Prostate gland (tissue), 2 donors: ENCODE results near the gene TSPAN31. TPM values are rescaled to one million over a fixed set of nuclear protein-coding genes. Genes with fewer than 3 reads are reported as not detected.

Experiments
- DNase-seq: peaks from one replicate; pipeline ENCODE4 v3.0.0-alpha.2; 2019; ENCODE audit warnings: low spot score
- H3K27ac ChIP-seq, 2 donors: fragments of 200-600 bp; sonication (generic); 2 replicates each; pipeline ENCODE4 v1.5.1; 2017 to 2019
- H3K27me3 ChIP-seq: fragments of 200-600 bp; sonication (generic); replicated peaks from 2 replicates; pipeline ENCODE4 v1.5.1; 2019; ENCODE audit not compliant: insufficient read depth
- H3K36me3 ChIP-seq, 2 donors: fragments of 200-600 bp; sonication (generic); 1 replicate in 1 of 2; 2 replicates in 1 of 2; pipeline versions ENCODE4 v1.5.1 to v1.8.1; 2017 to 2019
- H3K4me1 ChIP-seq: fragments of 200-600 bp; sonication (generic); replicated peaks from 2 replicates; pipeline ENCODE4 v1.5.1; 2019
- H3K4me3 ChIP-seq, 2 donors: fragments of 200-600 bp; sonication (generic); 2 replicates each; pipeline ENCODE4 v1.5.1; 2017 to 2019
- H3K9me3 ChIP-seq: fragments of 200-600 bp; sonication (generic); 2 replicates; pipeline ENCODE4 v1.5.1; 2017
- CTCF ChIP-seq, 4 experiments: fragments of 200-600 bp in 2 of 4; fragments of 450-650 bp in 2 of 4; sonication (generic) in 2 of 4; IDR thresholded peaks; 1 replicate in 3 of 4; 2 replicates in 1 of 4; pipeline ENCODE4 v1.5.1; 2016 to 2019; ENCODE audit warnings: antibody characterized with exemption in 4 of 4, mild to moderate bottlenecking in 2 of 4, moderate library complexity in 2 of 4
- POLR2A ChIP-seq: fragments of 450-650 bp; IDR thresholded peaks from one replicate; pipeline ENCODE4 v1.6.1; 2016; ENCODE audit warnings: antibody characterized with exemption, mild to moderate bottlenecking
- POLR2AphosphoS5 ChIP-seq: sonication (generic); formaldehyde crosslinking; IDR thresholded peaks from one replicate; pipeline ENCODE4 v1.6.1; 2017; ENCODE audit warnings: antibody characterized with exemption
- WGBS: methylation state at CpG from one replicate; pipeline ENCODE4 v1.1.5; 2018; 5-methylcytosine and 5-hydroxymethylcytosine counted together
- intact Hi-C: fragments of 100-400 bp; cut with DNase I; formaldehyde crosslinking; loops from one replicate; pipeline ENCODE4 v1.14.2; 2022
- total RNA-seq, 2 donors: library from RNA; depleted of rRNA; stranded (reverse); fragments of >200 nt; gene quantifications; one replicate each; pipeline ENCODE4 v1.1.0, GENCODE V29; 2016

Gene TSPAN31
- total RNA-seq, 2 donors from 2014 or later: 40.4 to 127 TPM

- H3K4me1 ChIP-seq: peaks cover 22% of the 10 kb centered on the region
- DNase-seq: no peak
- intact Hi-C loops: no loop called here
- 74% methylated on average over 6 of the region's 6 CpGs for WGBS
- peaks cover 10% of the 10 kb centered on the region for H3K27me3 ChIP-seq
- no peaks in the 10 kb centered on the region for H3K36me3 ChIP-seq
- no peak overlapping the region for H3K27ac ChIP-seq
- TF ChIP-seq POLR2A (no peak), POLR2AphosphoS5 (no peak), CTCF (IDR thresholded peaks at IDR 0.05) (no peak)
- no peak overlapping the region for H3K4me3 ChIP-seq
- no peaks in the 10 kb centered on the region for H3K9me3 ChIP-seq
Measured at GRCh38 chr12:57733928-57734327, 10.9 kb upstream of the TSPAN31 start.

GRCh38 chr12:57734591-57734990 is 10.2 kb upstream of the TSPAN31 start:
- intact Hi-C loops: no loop called here
- Histone ChIP-seq H3K27me3 (peaks cover 10% of the 10 kb centered on the region), H3K4me3 (no peak overlapping the region), H3K36me3 (no peaks in the 10 kb centered on the region), H3K4me1 (peaks cover 22% of the 10 kb centered on the region), H3K9me3 (no peaks in the 10 kb centered on the region), H3K27ac (no peak overlapping the region)
- TF ChIP-seq CTCF (IDR thresholded peaks at IDR 0.05) (no peak), POLR2A (no peak), POLR2AphosphoS5 (no peak)
- WGBS: 72% methylated on average over 4 of the region's 4 CpGs
- no peak for DNase-seq

- 20% methylated on average over 8 of the region's 8 CpGs for WGBS
- Histone ChIP-seq H3K27me3 (peaks cover 10% of the 10 kb centered on the region), H3K36me3 (no peaks in the 10 kb centered on the region), H3K4me3 (no peak overlapping the region), H3K27ac (no peak overlapping the region), H3K4me1 (peaks cover 22% of the 10 kb centered on the region), H3K9me3 (no peaks in the 10 kb centered on the region)
- intact Hi-C loops: no loop called here
- no peak for TF ChIP-seq POLR2A
- no peak for TF ChIP-seq CTCF (IDR thresholded peaks at IDR 0.05)
- TF ChIP-seq POLR2AphosphoS5: no peak
- no peak for DNase-seq
Measured at GRCh38 chr12:57735198-57735855, 9.5 kb upstream of the TSPAN31 start.

- TF ChIP-seq POLR2A: no peak
- TF ChIP-seq POLR2AphosphoS5: no peak
- no peak for TF ChIP-seq CTCF (IDR thresholded peaks at IDR 0.05)
- 13% methylated on average over 44 of the region's 49 CpGs for WGBS
- intact Hi-C loops: no loop called here
- no peaks in the 10 kb centered on the region for H3K36me3 ChIP-seq
- no peak overlapping the region for H3K27ac ChIP-seq
- peaks cover 22% of the 10 kb centered on the region for H3K4me1 ChIP-seq
- no peak overlapping the region for H3K4me3 ChIP-seq
- no peak for DNase-seq
- no peaks in the 10 kb centered on the region for H3K9me3 ChIP-seq
- H3K27me3 ChIP-seq: peaks cover 12% of the 10 kb centered on the region
Measured at GRCh38 chr12:57735952-57736740, 8.7 kb upstream of the TSPAN31 start.
